GM21367 (cell line): Measurements from ENCODE around the gene ATP6V0A4.
"Not testable (repeated sequence)": the region's sequence is repeated elsewhere in the genome, so short reads cannot be mapped to it uniquely, and the experiment has no call there.

Source experiments
- ATAC-seq: cut with Tn5 transposase; IDR thresholded peaks from one replicate; pipeline ENCODE4 v1.9.1; 2021; ENCODE audit not compliant: unreplicated experiment

The ATP6V0A4 gene

GRCh38 chr7:138705167-138705566 lies 92.8 kb downstream of the ATP6V0A4 start:
- ATAC-seq: no peak

GRCh38 chr7:138701537-138701923 lies 96.5 kb downstream of the ATP6V0A4 start:
- no peak for ATAC-seq

- ATAC-seq: no peak
Observed at GRCh38 chr7:138700857-138701536, 97.0 kb downstream of the ATP6V0A4 start, which contains the start of gene SVOPL. Gene SVOPL, minus strand, starts transcription at chr7:138701362. Its CDS starts 22,317 bp downstream, at chr7:138679045.

DNA sequence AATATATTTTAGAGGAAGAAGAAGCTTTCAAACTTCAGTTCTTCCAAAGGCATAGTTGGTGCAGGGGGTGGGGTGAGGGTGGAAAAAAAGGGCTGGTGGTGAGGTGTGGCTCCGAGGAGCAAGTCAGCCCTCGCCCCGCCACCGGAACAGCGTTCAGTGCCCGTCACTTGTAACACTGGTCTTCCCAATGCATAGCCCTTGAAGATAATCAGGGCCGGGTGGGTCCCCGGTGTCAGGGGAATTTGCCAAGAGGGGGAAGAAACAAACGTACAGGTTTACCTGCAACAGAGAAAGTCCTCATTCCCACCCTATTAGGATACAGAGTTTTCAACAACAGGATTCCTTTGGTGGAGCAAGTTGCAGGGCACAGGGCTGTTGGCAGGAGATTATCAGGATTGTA lies 98.3 kb downstream of the ATP6V0A4 start:
- no peak for ATAC-seq

DNA sequence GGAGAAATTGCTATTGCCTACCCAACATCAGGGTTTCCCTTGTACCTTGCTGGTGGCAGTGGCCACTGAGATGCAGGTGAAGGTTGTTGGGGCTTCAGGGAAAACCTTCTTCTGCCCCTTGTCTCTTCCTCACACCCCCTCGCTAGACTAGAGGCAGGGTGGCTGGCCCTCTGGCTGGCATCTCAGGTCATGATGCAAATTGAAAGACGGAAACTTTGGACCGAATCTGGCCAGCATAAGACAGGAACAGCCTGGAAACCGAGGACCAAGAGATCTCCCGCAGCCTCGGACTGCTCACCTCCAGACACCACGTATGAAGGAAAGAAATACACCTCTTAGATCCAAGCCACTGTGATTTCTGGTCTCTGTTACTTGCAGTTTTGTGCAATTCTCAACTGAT lies 99.7 kb downstream of the ATP6V0A4 start:
- ATAC-seq: no peak

DNA sequence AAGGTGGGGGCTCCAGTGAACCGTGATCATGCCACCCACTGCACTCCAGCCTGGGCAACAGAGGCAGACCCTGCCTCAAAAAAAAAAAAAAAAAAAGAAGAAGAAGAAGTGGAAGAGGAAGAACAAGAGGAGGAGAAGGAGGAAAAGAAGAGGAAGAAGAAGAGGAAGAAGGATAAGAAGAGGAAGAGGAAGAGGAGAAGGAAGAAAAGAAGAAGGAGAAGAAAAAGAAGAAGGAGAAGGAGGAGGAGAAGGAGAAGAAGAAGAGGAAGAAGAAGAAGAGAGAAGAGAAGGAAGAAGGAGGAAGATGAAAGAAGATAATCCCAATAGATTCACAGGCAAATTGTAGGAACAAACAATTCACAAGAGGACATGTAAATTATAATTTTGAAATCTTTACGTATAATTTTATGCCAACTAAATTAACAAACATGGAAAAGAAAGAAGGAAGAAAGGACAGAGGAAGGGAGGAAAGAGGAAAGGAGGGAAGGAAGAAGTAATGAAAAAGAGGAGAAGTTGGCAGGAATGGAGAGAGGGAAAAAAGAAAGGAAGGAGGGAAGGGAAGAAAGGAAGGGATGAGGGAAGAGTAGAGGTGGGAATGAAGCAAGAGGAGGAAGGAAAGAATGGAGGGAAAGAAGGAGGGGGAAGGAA lies 100.3 kb downstream of the ATP6V0A4 start:
- ATAC-seq: no peak

DNA sequence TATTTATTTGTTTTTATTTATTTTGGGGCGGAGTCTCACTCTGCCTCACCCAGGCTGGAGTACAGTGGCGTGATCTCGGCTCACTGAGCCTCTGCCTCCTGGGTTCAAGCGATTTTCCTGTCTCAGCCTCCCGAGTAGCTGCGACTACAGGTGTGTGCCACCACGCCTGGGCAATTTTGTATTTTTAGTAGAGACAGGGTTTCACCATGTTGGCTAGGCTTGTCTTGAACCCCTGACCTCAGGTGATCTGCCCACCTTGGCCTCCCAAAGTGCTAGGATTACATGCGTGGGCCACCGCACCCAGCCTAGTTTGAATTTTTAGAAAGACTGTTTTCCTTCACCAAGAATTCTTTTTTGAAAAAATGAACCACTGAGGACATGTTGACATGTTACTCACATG lies 102.2 kb downstream of the ATP6V0A4 start:
- ATAC-seq: not testable (repeated sequence)

DNA sequence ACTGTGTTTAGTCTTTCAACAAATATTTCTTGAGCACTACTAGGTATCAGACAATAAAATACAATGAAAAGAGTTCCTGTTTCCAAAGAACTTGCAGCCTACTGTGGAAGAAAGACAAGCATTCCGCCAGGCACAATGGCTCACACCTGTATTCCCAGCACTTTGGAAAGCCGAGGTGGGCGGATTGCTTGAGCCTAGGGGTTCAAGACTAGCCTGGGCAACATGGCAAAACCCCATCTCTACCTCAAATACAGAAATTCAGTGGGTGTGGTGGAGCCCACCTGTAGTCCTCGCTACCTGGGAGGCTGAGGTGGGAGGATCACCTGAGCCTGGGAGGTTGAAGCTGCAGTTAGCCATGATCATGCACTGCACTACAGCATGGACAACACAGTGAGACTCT lies 102.9 kb downstream of the ATP6V0A4 start:
- no peak for ATAC-seq

DNA sequence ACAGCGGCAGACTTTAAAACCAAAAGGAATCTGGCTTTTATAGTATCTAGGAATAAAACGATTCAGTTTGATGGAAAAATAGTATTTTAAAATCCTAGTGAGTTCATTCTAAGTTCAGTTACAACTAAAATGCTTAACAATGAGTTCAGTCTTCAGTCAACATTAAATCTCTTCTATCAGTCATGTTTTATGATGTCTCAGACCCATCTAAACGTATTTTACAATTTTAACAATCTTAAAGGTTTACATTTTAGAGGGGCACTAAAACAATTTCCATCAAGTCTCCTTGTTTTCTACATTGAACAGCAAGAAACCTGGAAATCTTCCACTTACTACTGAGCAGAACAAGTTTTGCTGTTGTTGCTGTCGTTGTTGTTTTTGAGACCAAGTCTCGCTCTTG lies 106.8 kb downstream of the ATP6V0A4 start:
- ATAC-seq: no peak

GRCh38 chr7:138690495-138690894 lies 107.5 kb downstream of the ATP6V0A4 start:
- ATAC-seq: no peak

- not testable (repeated sequence) for ATAC-seq
Observed at GRCh38 chr7:138688037-138688436, 110.0 kb downstream of the ATP6V0A4 start.

DNA sequence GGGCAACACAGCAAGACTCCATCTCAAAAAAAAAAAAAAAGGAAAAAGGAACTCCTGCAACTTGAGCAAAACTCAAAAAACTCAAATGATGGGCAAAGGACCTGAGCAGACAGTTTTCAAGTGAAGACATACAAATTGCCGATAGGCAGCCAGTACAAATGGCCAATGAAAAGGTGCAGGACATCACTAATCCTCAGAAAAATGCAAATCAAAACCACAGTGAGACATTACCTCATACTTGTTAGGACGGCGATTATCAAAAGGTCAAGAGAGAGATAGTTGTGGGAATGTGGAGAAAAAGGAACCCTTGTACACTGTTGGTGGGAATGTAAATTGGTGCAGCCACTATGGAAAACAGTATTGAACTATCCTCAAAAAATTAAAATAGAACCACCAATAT lies 113.7 kb downstream of the ATP6V0A4 start:
- no peak for ATAC-seq

DNA sequence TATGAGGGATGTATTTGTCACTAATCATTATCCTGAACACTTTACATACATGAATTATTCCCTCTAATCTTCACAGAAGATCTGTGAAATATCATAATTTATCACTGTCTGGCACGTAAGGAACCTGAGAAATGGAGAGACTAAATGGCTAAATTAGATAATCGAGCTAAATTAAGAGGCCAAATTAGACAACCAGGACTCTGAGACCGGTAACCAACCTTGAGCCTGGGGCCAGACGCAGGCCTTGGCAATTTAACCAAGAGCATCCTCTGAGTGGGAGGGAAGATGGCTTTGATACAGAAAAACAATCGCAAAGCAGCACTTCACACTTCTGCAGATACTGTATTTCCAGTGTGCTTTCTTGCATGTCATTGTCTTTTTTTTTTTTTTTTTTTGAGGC lies 118.2 kb downstream of the ATP6V0A4 start:
- no peak for ATAC-seq

- ATAC-seq: no peak
Observed at GRCh38 chr7:138670594-138670993, 127.4 kb downstream of the ATP6V0A4 start.

GRCh38 chr7:138669364-138669763 lies 128.6 kb downstream of the ATP6V0A4 start:
- no peak for ATAC-seq

GRCh38 chr7:138668946-138669345 lies 129.1 kb downstream of the ATP6V0A4 start:
- ATAC-seq: no peak

DNA sequence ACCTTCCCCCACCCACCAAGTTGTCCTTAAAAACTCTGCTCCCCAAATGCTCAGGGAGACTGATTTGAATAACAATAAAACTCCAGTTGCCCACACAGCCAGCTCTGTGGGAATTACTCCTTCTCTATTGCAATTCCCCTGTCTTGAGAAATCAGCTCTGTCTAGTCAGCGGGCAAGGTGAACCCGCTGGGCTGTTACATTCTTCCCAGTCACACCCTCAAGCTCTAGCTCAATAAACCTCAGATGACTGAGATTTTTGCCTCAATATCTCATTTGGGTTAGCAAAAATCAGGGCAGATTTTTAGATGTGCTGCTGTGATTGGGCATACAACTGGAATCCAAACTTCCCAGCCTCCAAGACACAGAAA lies 129.8 kb downstream of the ATP6V0A4 start:
- no peak for ATAC-seq

- no peak for ATAC-seq
Observed at GRCh38 chr7:138667535-138668228, 130.3 kb downstream of the ATP6V0A4 start.

DNA sequence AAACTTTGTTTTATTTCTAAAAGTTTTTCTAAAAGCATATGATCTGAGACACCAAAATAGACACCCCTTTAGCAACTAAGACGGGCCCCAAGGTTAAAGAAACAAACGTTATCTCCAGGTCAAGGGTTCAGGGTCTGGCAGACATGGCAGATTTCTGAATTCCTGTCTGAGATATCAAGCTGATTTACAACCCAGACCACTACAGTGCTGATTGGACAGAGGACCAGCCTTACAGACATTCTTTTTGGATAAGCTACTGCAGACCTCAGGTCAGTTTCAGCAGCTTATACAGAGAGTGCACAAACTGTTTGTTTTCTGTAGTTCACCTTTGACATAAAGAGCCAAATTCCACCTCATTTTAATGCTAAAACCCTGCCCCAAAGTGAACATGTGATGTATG lies 131.6 kb downstream of the ATP6V0A4 start:
- ATAC-seq: no peak

DNA sequence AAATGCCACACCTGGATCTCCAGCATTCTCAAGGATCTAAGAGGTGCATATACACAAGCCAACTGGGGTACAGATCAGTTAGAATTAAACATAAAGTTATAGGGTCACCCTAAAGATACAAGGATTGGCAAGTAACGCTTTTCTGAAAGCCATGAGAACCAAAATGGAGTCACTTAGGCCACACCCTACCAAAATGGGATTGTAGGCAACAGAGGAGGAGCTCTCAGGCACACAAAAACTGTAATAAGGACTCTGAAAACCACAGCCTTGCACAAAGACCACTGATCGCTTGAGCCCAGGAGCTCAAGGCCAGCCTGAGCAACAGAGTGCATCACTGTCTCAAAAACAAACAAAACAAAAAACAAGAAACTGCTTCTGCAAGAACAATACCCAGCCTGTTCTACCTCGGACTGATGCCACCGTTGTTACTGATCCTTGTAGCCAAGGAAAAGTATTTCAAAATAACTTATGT lies 132.3 kb downstream of the ATP6V0A4 start:
- no peak for ATAC-seq

GRCh38 chr7:138665249-138665648 lies 132.7 kb downstream of the ATP6V0A4 start:
- no peak for ATAC-seq
